Mesendoderm (in vitro differentiated cells): ENCODE measurements around the gene UBE2Q2.

ENCODE experiments used
- DNase-seq: peaks from one replicate; pipeline ENCODE4 v3.0.0; 2013
- H2AK5ac ChIP-seq: 2 replicates; pipeline ENCODE4 v1.6.1; 2013; ENCODE audit warnings: low read length, inconsistent platforms
- H2BK120ac ChIP-seq: 2 replicates; pipeline ENCODE4 v1.6.1; 2013; ENCODE audit warnings: low read depth, mild to moderate bottlenecking, low read length, moderate library complexity, mixed read lengths
- H2BK15ac ChIP-seq: replicated peaks from 2 replicates; pipeline ENCODE4 v1.6.1; 2013; ENCODE audit warnings: low read depth, mild to moderate bottlenecking, moderate library complexity
- H2BK5ac ChIP-seq: 2 replicates; pipeline ENCODE4 v1.6.1; 2013; ENCODE audit warnings: low read length, inconsistent platforms
- H3K18ac ChIP-seq: 2 replicates; pipeline ENCODE4 v1.6.1; 2013; ENCODE audit warnings: mild to moderate bottlenecking, low read length, mixed read lengths
- H3K23ac ChIP-seq: one replicate; pipeline ENCODE4 v1.6.1; 2013; ENCODE audit warnings: low read length
- H3K27ac ChIP-seq: 2 replicates; pipeline ENCODE4 v1.5.1; 2013; ENCODE audit warnings: low read depth, mild to moderate bottlenecking, inconsistent platforms, low read length, moderate library complexity
- H3K27me3 ChIP-seq: 2 replicates; pipeline ENCODE4 v1.6.1; 2013; ENCODE audit warnings: low read length, control low read depth, mild to moderate bottlenecking, inconsistent platforms; ENCODE audit not compliant: insufficient read depth, poor library complexity
- H3K36me3 ChIP-seq: 2 replicates; pipeline ENCODE4 v1.6.1; 2013; ENCODE audit warnings: low read length, inconsistent platforms; ENCODE audit not compliant: control insufficient read depth, insufficient read depth
- H3K4ac ChIP-seq: one replicate; pipeline ENCODE4 v1.6.1; 2013; ENCODE audit warnings: low read depth, mild to moderate bottlenecking, low read length, moderate library complexity
- H3K4me1 ChIP-seq: 2 replicates; pipeline ENCODE4 v1.6.1; 2013; ENCODE audit warnings: low read depth, low read length, inconsistent platforms; ENCODE audit not compliant: control insufficient read depth
- H3K4me2 ChIP-seq: 2 replicates; pipeline ENCODE4 v1.6.1; 2013; ENCODE audit warnings: low read length
- H3K4me3 ChIP-seq: 2 replicates; pipeline ENCODE4 v1.5.1; 2013; ENCODE audit warnings: mild to moderate bottlenecking, low read length
- H3K56ac ChIP-seq: one replicate; pipeline ENCODE4 v1.6.1; 2013; ENCODE audit warnings: low read length
- H3K79me1 ChIP-seq: 2 replicates; pipeline ENCODE4 v1.6.1; 2013; ENCODE audit warnings: low read length, inconsistent platforms
- H3K79me2 ChIP-seq: 2 replicates; pipeline ENCODE4 v1.6.1; 2013; ENCODE audit warnings: mild to moderate bottlenecking, low read length; ENCODE audit not compliant: control insufficient read depth, insufficient read depth
- H3K9ac ChIP-seq: 2 replicates; pipeline ENCODE4 v1.6.1; 2013; ENCODE audit warnings: low read length, inconsistent platforms
- H4K5ac ChIP-seq: one replicate; pipeline ENCODE4 v1.6.1; 2013; ENCODE audit warnings: low read length
- H4K8ac ChIP-seq: one replicate; pipeline ENCODE4 v1.6.1; 2013; ENCODE audit warnings: low read depth, mild to moderate bottlenecking, control low read depth, low read length, moderate library complexity
- WGBS: extraction: QIAGEN DNeasy Blood & Tissue Kit; methylation state at CpG from one replicate; pipeline ENCODE4 v1.1.7; 2013; ENCODE audit warnings: low lambda C conversion rate, missing lambda C conversion rate; ENCODE audit not compliant: insufficient coverage; ENCODE audit errors: extremely low coverage; 5-methylcytosine and 5-hydroxymethylcytosine counted together

The UBE2Q2 gene

DNA sequence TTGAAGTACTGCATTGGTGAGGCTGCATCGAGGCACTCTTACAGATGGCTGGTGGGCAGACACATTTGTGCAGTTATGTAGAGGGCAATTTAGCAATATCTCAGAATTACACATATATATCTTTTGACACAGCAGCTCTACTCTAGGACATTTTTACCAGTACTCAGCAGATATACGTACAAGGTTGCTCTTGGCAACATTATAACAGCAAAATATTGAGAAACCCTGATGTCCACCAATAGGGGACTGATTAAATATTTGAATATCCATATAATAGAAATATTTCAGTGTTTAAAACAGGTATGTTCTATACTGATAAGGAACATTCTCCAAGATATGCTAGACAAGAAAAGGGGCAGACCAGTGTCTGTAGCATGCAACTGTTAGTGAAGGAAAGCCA lies 52.5 kb downstream of the UBE2Q2 start:
- Histone ChIP-seq H4K8ac (no peak overlapping the region), H3K9ac (no peak overlapping the region), H3K79me2 (no peaks in the 10 kb centered on the region), H2BK5ac (no peak overlapping the region), H3K18ac (no peak overlapping the region), H3K56ac (no peak overlapping the region), H4K5ac (no peak overlapping the region), H3K27me3 (no peaks in the 10 kb centered on the region), H3K4me2 (no peak overlapping the region), H3K4me1 (no peaks in the 10 kb centered on the region), H2AK5ac (no peak overlapping the region), H3K4ac (no peak overlapping the region), H3K36me3 (peaks cover 1% of the 10 kb centered on the region), H3K23ac (no peak overlapping the region), H2BK120ac (no peak overlapping the region), H3K4me3 (no peak overlapping the region), H3K79me1 (no peaks in the 10 kb centered on the region), H3K27ac (no peak overlapping the region), H2BK15ac (no peak overlapping the region)
- DNase-seq = no peak
- WGBS = no CpG with 5 or more reads among the region's 2 CpGs

DNA sequence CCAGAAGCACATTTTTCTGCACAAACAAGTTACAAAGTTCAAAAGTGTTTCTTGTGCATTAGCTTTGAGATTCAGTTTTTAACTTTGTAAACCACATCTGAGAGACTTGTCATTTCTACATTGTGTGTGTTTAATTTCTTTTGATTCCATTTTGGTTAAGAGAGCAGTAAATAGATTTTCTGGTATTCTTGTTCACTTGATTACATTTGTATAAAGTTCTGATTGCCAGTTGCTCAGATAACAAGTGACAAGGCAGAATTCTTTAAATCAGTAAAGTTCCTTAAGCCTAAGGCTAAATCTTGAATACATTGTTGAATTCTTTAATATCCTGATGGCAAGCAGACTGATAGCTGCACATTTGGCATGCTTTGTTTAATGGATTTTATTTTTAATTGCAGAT lies 57.3 kb downstream of the UBE2Q2 start:
- Histone ChIP-seq H3K79me1 (peaks cover 6% of the 10 kb centered on the region), H3K9ac (no peak overlapping the region), H3K4ac (no peak overlapping the region), H3K36me3 (peaks cover 1% of the 10 kb centered on the region), H3K18ac (no peak overlapping the region), H3K27ac (no peak overlapping the region), H3K4me3 (no peak overlapping the region), H4K5ac (no peak overlapping the region), H3K4me1 (peaks cover 15% of the 10 kb centered on the region), H2AK5ac (no peak overlapping the region), H2BK15ac (no peak overlapping the region), H3K27me3 (no peaks in the 10 kb centered on the region), H3K4me2 (no peak overlapping the region), H2BK120ac (no peak overlapping the region), H3K23ac (no peak overlapping the region), H3K56ac (no peak overlapping the region), H4K8ac (no peak overlapping the region), H2BK5ac (no peak overlapping the region), H3K79me2 (peaks cover 9% of the 10 kb centered on the region)
- no peak for DNase-seq

DNA sequence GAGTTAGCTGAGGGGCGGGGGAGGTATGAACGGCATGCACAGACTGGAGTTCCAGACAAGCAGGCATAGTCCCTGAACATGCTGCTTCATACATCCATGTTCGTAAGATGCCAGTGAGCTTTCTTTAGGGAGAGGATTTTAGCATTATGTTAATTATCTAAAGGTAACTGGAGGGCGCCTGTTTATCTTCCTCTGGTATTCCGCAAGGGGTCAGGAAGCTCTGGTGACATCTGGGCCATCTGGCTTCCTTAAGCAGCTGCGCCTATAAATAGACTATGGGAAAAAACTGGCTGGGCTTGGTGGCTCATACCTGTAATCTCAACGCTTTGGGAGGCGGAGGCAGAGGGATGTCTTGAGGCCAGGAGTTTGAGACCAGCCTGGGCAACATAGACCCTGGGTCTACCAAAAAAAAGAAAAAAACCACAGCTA lies 58.9 kb downstream of the UBE2Q2 start:
- Histone ChIP-seq H2BK120ac (no peak overlapping the region), H3K4me2 (no peak overlapping the region), H2AK5ac (no peak overlapping the region), H4K8ac (no peak overlapping the region), H3K9ac (peak overlapping the region; percentile 48), H3K27me3 (no peaks in the 10 kb centered on the region), H3K23ac (no peak overlapping the region), H3K79me1 (peaks cover 9% of the 10 kb centered on the region), H2BK5ac (no peak overlapping the region), H3K56ac (peak overlapping the region; percentile 79), H3K4me1 (peaks cover 15% of the 10 kb centered on the region), H3K27ac (peak overlapping the region; percentile 7), H3K4ac (no peak overlapping the region), H3K79me2 (peaks cover 17% of the 10 kb centered on the region), H3K18ac (no peak overlapping the region), H3K36me3 (no peaks in the 10 kb centered on the region), H3K4me3 (no peak overlapping the region), H4K5ac (no peak overlapping the region), H2BK15ac (no peak overlapping the region)
- no CpG with 5 or more reads among the region's 8 CpGs for WGBS
- peak; percentile 98 for DNase-seq

DNA sequence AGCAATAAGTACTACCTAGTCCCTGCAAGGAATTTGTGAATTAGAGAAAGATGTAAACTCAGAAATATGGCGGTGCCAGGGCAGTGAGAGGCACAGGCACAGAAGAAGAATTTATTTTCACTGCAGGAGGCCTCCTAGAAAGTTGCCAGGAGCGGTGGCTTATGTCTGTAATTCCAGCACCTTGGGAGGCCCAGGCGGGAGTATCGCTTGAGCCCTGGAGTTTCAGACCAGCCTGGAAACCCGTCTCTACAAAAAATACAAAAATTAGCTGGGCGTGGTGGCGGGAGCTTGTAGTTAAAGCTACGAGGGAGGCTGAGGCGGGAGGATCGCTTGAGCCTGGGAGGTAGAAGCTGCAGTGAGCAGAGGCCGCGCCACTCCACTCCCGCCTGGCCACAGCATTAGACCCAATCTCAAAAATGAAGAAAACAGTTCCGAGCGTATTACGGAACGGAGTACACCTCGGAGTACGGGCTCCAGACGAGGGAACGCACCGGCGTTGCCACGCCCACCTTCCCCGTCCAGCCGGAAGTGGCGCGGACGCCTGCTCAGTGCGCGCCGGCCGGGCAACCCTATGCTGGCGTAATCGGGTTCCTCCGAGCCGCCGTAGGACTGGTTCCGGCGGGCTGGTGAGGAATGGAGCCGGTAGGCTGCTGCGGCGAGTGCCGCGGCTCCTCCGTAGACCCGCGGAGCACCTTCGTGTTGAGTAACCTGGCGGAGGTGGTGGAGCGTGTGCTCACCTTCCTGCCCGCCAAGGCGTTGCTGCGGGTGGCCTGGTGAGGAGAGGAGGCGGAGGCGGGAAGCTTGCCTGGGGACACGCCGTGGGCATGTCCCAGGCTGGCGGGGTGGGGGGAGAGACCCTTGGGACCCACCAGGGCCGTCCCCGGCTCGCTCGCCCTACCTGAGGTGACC lies 60.3 kb downstream of the UBE2Q2 start, which contains the start of gene FBXO22:
TSS of gene FBXO22 (plus strand) at position 548 of the 909 bp plus-strand sequence. CDS start at position 634, 86 bp downstream.
- no peak within 1 kb of the TSS for H4K5ac ChIP-seq
- H3K79me1 ChIP-seq = peaks cover 11% of the 10 kb centered on the region
- H3K4me3 ChIP-seq = peak within 1 kb of the TSS; percentile 91
- H3K4me1 ChIP-seq = peaks cover 15% of the 10 kb centered on the region
- H2BK5ac ChIP-seq = peak within 1 kb of the TSS; percentile 94
- WGBS = no CpG with 5 or more reads among the region's 63 CpGs
- H3K23ac ChIP-seq = peak within 1 kb of the TSS; percentile 67
- H3K36me3 ChIP-seq = no peaks in the 10 kb centered on the region
- H3K18ac ChIP-seq = peak within 1 kb of the TSS; percentile 78
- peak within 1 kb of the TSS; percentile 96 for H3K9ac ChIP-seq
- H3K27ac ChIP-seq = peak within 1 kb of the TSS; percentile 72
- H3K27me3 ChIP-seq = no peaks in the 10 kb centered on the region
- H3K4ac ChIP-seq = peak within 1 kb of the TSS; percentile 64
- peak within 1 kb of the TSS; percentile 76 for H3K4me2 ChIP-seq
- no peak within 1 kb of the TSS for H2BK15ac ChIP-seq
- peak; percentile 96 for DNase-seq
- H2BK120ac ChIP-seq = no peak within 1 kb of the TSS
- peak within 1 kb of the TSS; percentile 99 for H3K56ac ChIP-seq
- no peak within 1 kb of the TSS for H4K8ac ChIP-seq
- peaks cover 21% of the 10 kb centered on the region for H3K79me2 ChIP-seq
- H2AK5ac ChIP-seq = no peak within 1 kb of the TSS

DNA sequence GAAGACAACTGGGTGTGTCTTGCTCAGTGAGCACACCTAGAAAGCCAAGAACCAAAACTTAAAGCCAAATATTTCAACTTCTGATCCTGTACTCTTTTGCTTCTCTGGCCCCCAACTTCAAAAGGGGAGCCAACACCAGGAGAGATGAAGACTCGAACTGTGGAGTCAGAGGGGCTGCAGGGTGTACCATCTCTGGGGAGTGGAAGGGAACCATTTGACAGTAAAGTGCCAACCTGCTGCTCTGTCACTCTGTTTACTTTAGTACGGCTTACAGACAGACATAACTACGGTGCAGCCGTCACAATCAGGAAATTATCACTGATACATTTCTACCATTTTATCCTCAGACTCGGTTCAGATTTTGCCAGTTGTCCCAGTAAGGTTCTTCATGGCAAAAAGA lies 62.0 kb downstream of the UBE2Q2 start:
- no peaks in the 10 kb centered on the region for H3K36me3 ChIP-seq

More for the DNA sequence above, 62.0 kb downstream of the UBE2Q2 start:
- no peak overlapping the region for H3K4ac ChIP-seq
- no peak overlapping the region for H3K18ac ChIP-seq
- no peaks in the 10 kb centered on the region for H3K27me3 ChIP-seq
- peak overlapping the region; percentile 53 for H3K23ac ChIP-seq
- H2AK5ac ChIP-seq = no peak overlapping the region
- H2BK5ac ChIP-seq = no peak overlapping the region
- no peak overlapping the region for H4K8ac ChIP-seq
- H3K27ac ChIP-seq = no peak overlapping the region
- no peak overlapping the region for H2BK120ac ChIP-seq
- H3K4me2 ChIP-seq = peak overlapping the region; percentile 9
- H4K5ac ChIP-seq = no peak overlapping the region
- peak overlapping the region; percentile 14 for H3K9ac ChIP-seq
- H2BK15ac ChIP-seq = no peak overlapping the region
- peaks cover 15% of the 10 kb centered on the region for H3K4me1 ChIP-seq
- no peak overlapping the region for H3K56ac ChIP-seq
- DNase-seq = no peak
- H3K79me2 ChIP-seq = peaks cover 26% of the 10 kb centered on the region
- no peak overlapping the region for H3K4me3 ChIP-seq
- no CpG with 5 or more reads among the region's 5 CpGs for WGBS
- peaks cover 13% of the 10 kb centered on the region for H3K79me1 ChIP-seq
